GM18511 (cell line): ENCODE data around the gene WASHC2C.
"Not testable (repeated sequence)": the region's sequence is repeated elsewhere in the genome, so short reads cannot be mapped to it uniquely, and the experiment has no call there.

ENCODE experiments used
- ATAC-seq: cut with Tn5 transposase; IDR thresholded peaks from one replicate; pipeline ENCODE4 v1.9.1; 2021; ENCODE audit warnings: mild to moderate bottlenecking, moderate library complexity; ENCODE audit not compliant: unreplicated experiment

The WASHC2C gene

GRCh38 chr10:45820107-45820830 lies 93.2 kb downstream of the WASHC2C start:
- ATAC-seq: not testable (repeated sequence)

DNA sequence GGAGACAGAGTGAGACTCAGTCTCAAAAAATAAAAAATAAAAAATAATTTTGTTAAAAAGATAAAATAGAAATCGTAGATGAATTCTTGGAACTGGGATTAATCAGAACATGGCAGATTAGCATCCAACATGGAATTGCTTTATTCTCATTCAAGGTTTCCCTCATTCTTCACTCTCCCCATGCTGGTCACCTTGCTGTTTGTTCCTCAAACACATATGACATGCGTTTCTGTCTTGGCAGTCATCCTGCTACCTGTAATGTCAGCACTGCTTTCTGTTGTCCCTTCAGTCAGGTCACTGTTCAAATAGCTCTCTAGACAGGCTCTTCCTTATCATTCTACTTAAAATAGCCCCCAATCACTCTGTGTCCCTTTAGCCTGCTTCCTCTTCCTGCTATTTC lies 95.9 kb downstream of the WASHC2C start:
- ATAC-seq: not testable (repeated sequence)
